HepG2 (cell line): ENCODE results near the gene KXD1. TPM values are rescaled to one million over a fixed set of nuclear protein-coding genes. Genes with fewer than 3 reads are reported as not detected.

Source experiments
- CREM ChIP-seq, 2 experiments: sonication (generic) in 1 of 2; formaldehyde crosslinking in 1 of 2; IDR thresholded peaks; 2 replicates each; pipeline versions ENCODE4 v1.4.0 to v1.6.1; 2016 to 2020; ENCODE audit warnings: antibody characterized with exemption in 1 of 2, mild to moderate bottlenecking in 1 of 2, missing genetic modification reagents in 1 of 2
- HNF4A ChIP-seq: sonication (generic); formaldehyde crosslinking; IDR thresholded peaks from 2 replicates; pipeline ENCODE4 v1.4.0; 2020; ENCODE audit warnings: missing genetic modification reagents
- KLF9 ChIP-seq: IDR thresholded peaks from 2 replicates; pipeline ENCODE4 v1.6.1; 2016; ENCODE audit warnings: low read depth
- MATR3 ChIP-seq: sonication (generic); formaldehyde crosslinking; IDR thresholded peaks from 2 replicates; pipeline ENCODE4 v1.4.0; 2020; ENCODE audit warnings: missing genetic modification reagents
- NR2F6 ChIP-seq, 2 experiments: IDR thresholded peaks; 2 replicates each; pipeline ENCODE4 v1.6.1; 2016; ENCODE audit warnings: antibody characterized with exemption in 1 of 2, mild to moderate bottlenecking in 1 of 2
- RFX5 ChIP-seq: IDR thresholded peaks from 2 replicates; pipeline ENCODE4 v1.6.1; 2011; ENCODE audit warnings: low read depth, low read length, improper control_type of control experiment
- TCF12 ChIP-seq, 2 experiments: fragments of 450-650 bp in 1 of 2; sonication (generic) in 1 of 2; formaldehyde crosslinking in 1 of 2; IDR thresholded peaks; 2 replicates each; pipeline versions ENCODE4 v1.6.1 to v1.8.0; 2017 to 2022; ENCODE audit warnings: antibody characterized with exemption in 1 of 2, mild to moderate bottlenecking in 1 of 2, missing genetic modification reagents in 1 of 2, moderate library complexity in 1 of 2
- ZNF101 ChIP-seq: sonication (generic); formaldehyde crosslinking; IDR thresholded peaks from 2 replicates; pipeline ENCODE4 v1.4.0; 2020; ENCODE audit warnings: mild to moderate bottlenecking, low read depth, missing genetic modification reagents, borderline replicate concordance
- ZNF550 ChIP-seq: sonication (generic); formaldehyde crosslinking; IDR thresholded peaks from 2 replicates; pipeline ENCODE4 v1.4.0; 2020; ENCODE audit warnings: mild to moderate bottlenecking, missing genetic modification reagents, borderline replicate concordance
- ZNF558 ChIP-seq: sonication (generic); formaldehyde crosslinking; IDR thresholded peaks from 2 replicates; pipeline ENCODE4 v1.9.0; 2022; ENCODE audit warnings: mild to moderate bottlenecking, missing genetic modification reagents, borderline replicate concordance
- ZNF598 ChIP-seq: sonication (generic); formaldehyde crosslinking; IDR thresholded peaks from 2 replicates; pipeline ENCODE4 v1.5.1; 2020; ENCODE audit warnings: mild to moderate bottlenecking, missing genetic modification reagents, borderline replicate concordance
- ZNF724P ChIP-seq: sonication (generic); formaldehyde crosslinking; IDR thresholded peaks from 2 replicates; pipeline ENCODE4 v1.8.0; 2022; ENCODE audit warnings: missing genetic modification reagents, borderline replicate concordance
- polyA plus RNA-seq, 8 experiments: library from polyadenylated mRNA; depleted of rRNA in 3 of 8; stranded (reverse) in 7 of 8; unstranded in 1 of 8; fragments of >200 nt; fragmentation: Illumina TruSeq in 4 of 8; extraction: Trizol in 4 of 8; gene quantifications; 2 replicates each; pipeline versions ENCODE4 v1.2.1 to v1.2.3, GENCODE V29; 2011 to 2016; ENCODE audit warnings: low read depth in 4 of 8, missing spikeins in 1 of 8, mixed read lengths in 1 of 8; ENCODE audit not compliant: insufficient read depth in 1 of 8
- total RNA-seq, 5 experiments: library from RNA; depleted of rRNA; stranded (reverse); fragments of >200 nt; fragmentation: Illumina TruSeq; extraction: Trizol; gene quantifications; 2 replicates each; pipeline ENCODE4 v1.2.3, GENCODE V29; 2016; ENCODE audit warnings: low read depth in 1 of 5
- TF ChIP-seq, protein P1 (sequence below): sonication (generic); formaldehyde crosslinking; IDR thresholded peaks from 2 replicates; pipeline ENCODE4 v1.4.0; 2020; ENCODE audit warnings: missing genetic modification reagents
- TF ChIP-seq, protein P2 (sequence below): sonication (generic); formaldehyde crosslinking; conservative IDR thresholded peaks from 2 replicates; pipeline ENCODE4 v1.8.0; 2022; ENCODE audit warnings: missing genetic modification reagents
- TF ChIP-seq, protein P3 (sequence below): sonication (generic); formaldehyde crosslinking; IDR thresholded peaks from 2 replicates; pipeline ENCODE4 v1.5.0; 2020; ENCODE audit warnings: missing genetic modification reagents

KXD1 gene
- total and polyA plus RNA-seq, 2 of the 13 experiments (the other 11 are each of a cell fraction or from before 2014, with no cell fraction given): 44.6 to 143 TPM

DNA sequence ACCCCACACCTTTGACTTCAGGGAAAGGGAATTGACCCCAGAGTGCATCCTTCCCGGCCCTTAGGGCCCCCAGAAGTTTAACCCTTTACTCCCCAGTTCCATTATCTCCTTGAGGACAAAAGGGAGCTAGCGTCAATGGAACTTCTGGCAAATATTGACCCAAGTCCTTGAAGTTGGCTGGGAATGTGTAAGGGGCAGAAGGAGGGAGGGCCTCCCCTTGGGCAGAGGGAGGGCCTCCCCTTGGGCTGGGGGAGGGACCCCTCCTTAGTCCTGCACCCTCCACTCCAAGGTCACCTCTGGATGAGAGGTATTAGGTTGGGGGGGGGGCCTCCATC is 52.0 kb downstream of the KXD1 start (continued):
- no peak for TF ChIP-seq ZNF558 (CRISPR knock-in tag)
- no peak for TF ChIP-seq ZNF101 (CRISPR knock-in tag)
- no peak for TF ChIP-seq KLF9 (CRISPR knock-in tag)
- TF ChIP-seq ZNF598: no peak
- TF ChIP-seq, protein P1, sequence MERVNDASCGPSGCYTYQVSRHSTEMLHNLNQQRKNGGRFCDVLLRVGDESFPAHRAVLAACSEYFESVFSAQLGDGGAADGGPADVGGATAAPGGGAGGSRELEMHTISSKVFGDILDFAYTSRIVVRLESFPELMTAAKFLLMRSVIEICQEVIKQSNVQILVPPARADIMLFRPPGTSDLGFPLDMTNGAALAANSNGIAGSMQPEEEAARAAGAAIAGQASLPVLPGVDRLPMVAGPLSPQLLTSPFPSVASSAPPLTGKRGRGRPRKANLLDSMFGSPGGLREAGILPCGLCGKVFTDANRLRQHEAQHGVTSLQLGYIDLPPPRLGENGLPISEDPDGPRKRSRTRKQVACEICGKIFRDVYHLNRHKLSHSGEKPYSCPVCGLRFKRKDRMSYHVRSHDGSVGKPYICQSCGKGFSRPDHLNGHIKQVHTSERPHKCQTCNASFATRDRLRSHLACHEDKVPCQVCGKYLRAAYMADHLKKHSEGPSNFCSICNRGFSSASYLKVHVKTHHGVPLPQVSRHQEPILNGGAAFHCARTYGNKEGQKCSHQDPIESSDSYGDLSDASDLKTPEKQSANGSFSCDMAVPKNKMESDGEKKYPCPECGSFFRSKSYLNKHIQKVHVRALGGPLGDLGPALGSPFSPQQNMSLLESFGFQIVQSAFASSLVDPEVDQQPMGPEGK (CRISPR knock-in tag): peak; percentile 70
- TF ChIP-seq RFX5: no peak
- no peak for TF ChIP-seq MATR3
- TF ChIP-seq, protein P2, sequence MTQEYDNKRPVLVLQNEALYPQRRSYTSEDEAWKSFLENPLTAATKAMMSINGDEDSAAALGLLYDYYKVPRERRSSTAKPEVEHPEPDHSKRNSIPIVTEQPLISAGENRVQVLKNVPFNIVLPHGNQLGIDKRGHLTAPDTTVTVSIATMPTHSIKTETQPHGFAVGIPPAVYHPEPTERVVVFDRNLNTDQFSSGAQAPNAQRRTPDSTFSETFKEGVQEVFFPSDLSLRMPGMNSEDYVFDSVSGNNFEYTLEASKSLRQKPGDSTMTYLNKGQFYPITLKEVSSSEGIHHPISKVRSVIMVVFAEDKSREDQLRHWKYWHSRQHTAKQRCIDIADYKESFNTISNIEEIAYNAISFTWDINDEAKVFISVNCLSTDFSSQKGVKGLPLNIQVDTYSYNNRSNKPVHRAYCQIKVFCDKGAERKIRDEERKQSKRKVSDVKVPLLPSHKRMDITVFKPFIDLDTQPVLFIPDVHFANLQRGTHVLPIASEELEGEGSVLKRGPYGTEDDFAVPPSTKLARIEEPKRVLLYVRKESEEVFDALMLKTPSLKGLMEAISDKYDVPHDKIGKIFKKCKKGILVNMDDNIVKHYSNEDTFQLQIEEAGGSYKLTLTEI: no peak
- peak; percentile 48; the same call in 1 of the 2 replicates for TF ChIP-seq CREM (IDR thresholded peaks at IDR 0.05)
- TF ChIP-seq CREM (CRISPR knock-in tag; IDR thresholded peaks at IDR 0.05): no peak
- TF ChIP-seq, protein P3, sequence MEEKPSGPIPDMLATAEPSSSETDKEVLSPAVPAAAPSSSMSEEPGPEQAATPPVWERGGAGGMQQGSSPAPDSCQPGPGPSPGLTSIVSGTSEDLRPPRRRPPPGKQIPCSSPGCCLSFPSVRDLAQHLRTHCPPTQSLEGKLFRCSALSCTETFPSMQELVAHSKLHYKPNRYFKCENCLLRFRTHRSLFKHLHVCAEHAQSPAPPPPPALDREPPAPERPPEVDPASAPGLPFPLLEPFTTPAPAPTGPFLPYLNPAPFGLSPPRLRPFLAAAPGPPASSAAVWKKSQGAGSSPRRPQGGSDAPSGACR (CRISPR knock-in tag): no peak
- TF ChIP-seq NR2F6 (IDR thresholded peaks at IDR 0.05): peak; percentile 88
- peak; percentile 50 for TF ChIP-seq NR2F6 (CRISPR knock-in tag; IDR thresholded peaks at IDR 0.05)
- TF ChIP-seq ZNF724P: no peak
- no peak for TF ChIP-seq TCF12 (IDR thresholded peaks at IDR 0.05)
- no peak for TF ChIP-seq TCF12 (CRISPR knock-in tag; IDR thresholded peaks at IDR 0.05)
- no peak for TF ChIP-seq ZNF550 (CRISPR knock-in tag)
- peak; percentile 68 for TF ChIP-seq HNF4A (CRISPR knock-in tag)
- TF ChIP-seq, all 625 proteins: peak for 16
